Measurements from ENCODE around the gene UGT2B10.
"Not testable (repeated sequence)": the region's sequence is repeated elsewhere in the genome, so short reads cannot be mapped to it uniquely, and the experiment has no call there.

Gene UGT2B10

GRCh38 chr4:68815617-68816409 is at the start of gene UGT2B10:
Gene UGT2B10 (plus strand): TSS chr4:68815994. CDS start chr4:68816020, 26 bp downstream.
- in situ Hi-C loops (cut with HindIII; ENCODE audit: low pct_unique_long_range_greater_than_20kb, low sequenced_read_pairs); DNase-seq (ENCODE audit: low read depth in 1 of 2, low spot score in 1 of 2): not testable (repeated sequence)

- DNase-seq (ENCODE audit: low read depth in 1 of 2, low spot score in 1 of 2); in situ Hi-C loops (cut with HindIII; ENCODE audit: low pct_unique_long_range_greater_than_20kb, low sequenced_read_pairs): not testable (repeated sequence)
These were observed 44.0 kb upstream of the UGT2B10 start for GRCh38 chr4:68771836-68772235.

- in situ Hi-C loops (cut with HindIII; ENCODE audit: low pct_unique_long_range_greater_than_20kb, low sequenced_read_pairs): no loop called here
- TF ChIP-seq JUND (IDR thresholded peaks at IDR 0.05; ENCODE audit: low read depth): no peak
- DNase-seq (ENCODE audit: low read depth in 1 of 2, low spot score in 1 of 2): no peak
These were observed 42.1 kb upstream of the UGT2B10 start for GRCh38 chr4:68773699-68774098.

- in situ Hi-C loops (cut with HindIII; ENCODE audit: low pct_unique_long_range_greater_than_20kb, low sequenced_read_pairs): no loop called here
These were observed 35.6 kb upstream of the UGT2B10 start for GRCh38 chr4:68780232-68780631.

GRCh38 chr4:68797048-68797447 is 18.7 kb upstream of the UGT2B10 start:
- in situ Hi-C loops (cut with HindIII; ENCODE audit: low pct_unique_long_range_greater_than_20kb, low sequenced_read_pairs): no loop called here
- DNase-seq (ENCODE audit: low read depth in 1 of 2, low spot score in 1 of 2): no peak
- TF ChIP-seq JUND (IDR thresholded peaks at IDR 0.05; ENCODE audit: low read depth): no peak

More at GRCh38 chr4:68780232-68780631, 35.6 kb upstream of the UGT2B10 start:
- no peak for DNase-seq (ENCODE audit: low read depth in 1 of 2, low spot score in 1 of 2)
- no peak for TF ChIP-seq JUND (IDR thresholded peaks at IDR 0.05; ENCODE audit: low read depth)

GRCh38 chr4:68797618-68798017 is 18.2 kb upstream of the UGT2B10 start:
- DNase-seq (ENCODE audit: low read depth in 1 of 2, low spot score in 1 of 2): no peak
- TF ChIP-seq JUND (IDR thresholded peaks at IDR 0.05; ENCODE audit: low read depth): no peak
- in situ Hi-C loops (cut with HindIII; ENCODE audit: low pct_unique_long_range_greater_than_20kb, low sequenced_read_pairs): no loop called here

GRCh38 chr4:68803013-68803412 is 12.8 kb upstream of the UGT2B10 start:
- DNase-seq (ENCODE audit: low read depth in 1 of 2, low spot score in 1 of 2): no peak
- in situ Hi-C loops (cut with HindIII; ENCODE audit: low pct_unique_long_range_greater_than_20kb, low sequenced_read_pairs): no loop called here
- no peak for TF ChIP-seq JUND (IDR thresholded peaks at IDR 0.05; ENCODE audit: low read depth)

GRCh38 chr4:68808060-68808459 is 7.7 kb upstream of the UGT2B10 start:
- no peak for DNase-seq (ENCODE audit: low read depth in 1 of 2, low spot score in 1 of 2)
- no peak for TF ChIP-seq JUND (IDR thresholded peaks at IDR 0.05; ENCODE audit: low read depth)
- in situ Hi-C loops (cut with HindIII; ENCODE audit: low pct_unique_long_range_greater_than_20kb, low sequenced_read_pairs): no loop called here

GRCh38 chr4:68810919-68811318 is 4.9 kb upstream of the UGT2B10 start:
- TF ChIP-seq JUND (IDR thresholded peaks at IDR 0.05; ENCODE audit: low read depth): no peak
- in situ Hi-C loops (cut with HindIII; ENCODE audit: low pct_unique_long_range_greater_than_20kb, low sequenced_read_pairs): no loop called here
- DNase-seq (ENCODE audit: low read depth in 1 of 2, low spot score in 1 of 2): no peak

- in situ Hi-C loops (cut with HindIII; ENCODE audit: low pct_unique_long_range_greater_than_20kb, low sequenced_read_pairs); DNase-seq (ENCODE audit: low read depth in 1 of 2, low spot score in 1 of 2): not testable (repeated sequence)
These were observed 844 bp downstream of the UGT2B10 start for GRCh38 chr4:68816410-68817265.

GRCh38 chr4:68817386-68817785 is 1.6 kb downstream of the UGT2B10 start:
- in situ Hi-C loops (cut with HindIII; ENCODE audit: low pct_unique_long_range_greater_than_20kb, low sequenced_read_pairs): no loop called here
- TF ChIP-seq JUND (IDR thresholded peaks at IDR 0.05; ENCODE audit: low read depth): no peak
- no peak for DNase-seq (ENCODE audit: low read depth in 1 of 2, low spot score in 1 of 2)

- DNase-seq (ENCODE audit: low read depth in 1 of 2, low spot score in 1 of 2): peak in 1 of 2 experiments; percentile 24
- in situ Hi-C loops (cut with HindIII; ENCODE audit: low pct_unique_long_range_greater_than_20kb, low sequenced_read_pairs): not testable (repeated sequence)
These were observed 2.3 kb downstream of the UGT2B10 start for GRCh38 chr4:68818030-68818462.

GRCh38 chr4:68831642-68832041 is 15.8 kb downstream of the UGT2B10 start:
- in situ Hi-C loops (cut with HindIII; ENCODE audit: low pct_unique_long_range_greater_than_20kb, low sequenced_read_pairs): no loop called here
- TF ChIP-seq JUND (IDR thresholded peaks at IDR 0.05; ENCODE audit: low read depth): no peak
- no peak for DNase-seq (ENCODE audit: low read depth in 1 of 2, low spot score in 1 of 2)

Data from T47D (cell line).